HG02885 (cell line): ENCODE measurements around the gene GSE1.

Source experiments
- ATAC-seq: cut with Tn5 transposase; IDR thresholded peaks from one replicate; pipeline ENCODE4 v1.9.1; 2021; ENCODE audit warnings: mild to moderate bottlenecking; ENCODE audit not compliant: unreplicated experiment, poor library complexity

GSE1 gene

GRCh38 chr16:85655216-85656129, 42.4 kb downstream of the GSE1 start:
- ATAC-seq, result no peak

GRCh38 chr16:85656351-85657266, 43.5 kb downstream of the GSE1 start:
- ATAC-seq, result no peak

DNA sequence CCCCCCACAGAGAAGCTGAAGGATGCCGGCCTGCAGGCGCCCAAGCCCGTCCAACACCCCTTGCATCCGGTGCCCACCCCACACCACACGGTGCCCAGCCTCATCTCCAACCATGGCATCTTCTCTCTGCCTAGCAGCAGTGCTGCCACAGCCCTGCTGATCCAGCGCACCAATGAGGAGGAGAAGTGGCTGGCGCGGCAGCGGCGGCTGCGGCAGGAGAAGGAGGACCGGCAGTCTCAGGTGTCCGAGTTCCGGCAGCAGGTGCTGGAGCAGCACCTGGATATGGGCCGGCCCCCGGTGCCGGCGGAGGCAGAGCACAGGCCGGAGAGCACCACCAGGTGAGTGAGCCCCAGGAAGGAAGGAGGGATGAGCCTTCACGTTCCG, 44.1 kb downstream of the GSE1 start:
- ATAC-seq, result no peak

DNA sequence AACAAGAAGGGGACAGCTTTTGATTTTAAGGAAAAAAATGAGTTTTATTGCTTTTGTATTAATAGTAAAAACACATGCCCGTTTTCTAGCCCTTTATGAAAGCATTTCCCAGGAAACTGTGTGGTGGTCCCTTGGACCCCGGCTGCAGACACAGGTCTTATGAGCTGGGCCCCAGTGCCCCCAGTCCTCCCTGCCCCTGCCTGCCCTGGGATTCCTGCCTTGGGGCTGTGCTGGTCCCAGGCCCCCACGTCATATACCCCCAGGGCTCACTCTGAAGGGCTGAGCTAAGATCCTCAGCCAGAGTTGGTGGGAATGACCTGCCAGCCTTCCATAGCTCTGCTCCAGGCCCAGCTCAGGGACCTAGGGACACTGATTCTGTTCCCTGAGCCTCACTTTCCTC, 44.9 kb downstream of the GSE1 start:
- no peak for ATAC-seq

GRCh38 chr16:85658504-85659326, 45.6 kb downstream of the GSE1 start:
- no peak for ATAC-seq

- ATAC-seq, result no peak
These were observed 46.2 kb downstream of the GSE1 start for GRCh38 chr16:85659336-85659735.

DNA sequence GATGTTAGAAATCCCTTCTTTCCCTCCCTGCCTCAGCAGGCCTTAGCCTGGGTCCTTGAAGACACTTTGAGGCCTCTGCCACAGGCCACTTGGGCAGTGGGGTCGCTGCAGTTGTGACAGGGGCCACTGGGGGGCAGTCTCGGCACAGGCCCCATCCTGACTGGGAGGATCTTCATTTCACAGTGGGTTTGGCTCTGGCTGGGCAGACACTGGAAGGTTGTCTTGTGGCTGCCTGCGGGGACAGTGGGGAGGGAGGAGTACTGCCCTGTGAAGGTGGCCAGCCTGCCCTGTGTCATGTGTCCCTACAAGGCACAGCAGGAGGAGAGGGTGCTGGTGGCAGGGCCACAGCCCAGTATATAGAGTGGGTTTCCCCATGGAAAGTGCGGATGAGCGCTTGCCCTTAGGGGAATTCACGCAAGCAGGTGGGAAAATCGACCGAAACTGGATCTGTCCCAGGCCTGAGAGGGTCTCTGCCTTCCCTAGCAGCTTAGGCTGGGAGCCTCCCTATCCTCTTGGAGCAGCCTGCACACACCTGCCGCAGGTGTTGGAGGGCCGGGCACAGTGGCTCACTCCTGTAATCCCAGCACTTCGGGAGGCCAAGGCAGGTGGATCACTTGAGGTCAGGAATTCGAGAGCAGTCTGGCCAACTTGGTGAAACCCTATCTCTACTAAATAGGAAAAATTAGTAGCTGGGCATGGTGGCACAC, 46.8 kb downstream of the GSE1 start:
- ATAC-seq, result no peak

GRCh38 chr16:85660843-85661739, 48.0 kb downstream of the GSE1 start:
- no peak for ATAC-seq

DNA sequence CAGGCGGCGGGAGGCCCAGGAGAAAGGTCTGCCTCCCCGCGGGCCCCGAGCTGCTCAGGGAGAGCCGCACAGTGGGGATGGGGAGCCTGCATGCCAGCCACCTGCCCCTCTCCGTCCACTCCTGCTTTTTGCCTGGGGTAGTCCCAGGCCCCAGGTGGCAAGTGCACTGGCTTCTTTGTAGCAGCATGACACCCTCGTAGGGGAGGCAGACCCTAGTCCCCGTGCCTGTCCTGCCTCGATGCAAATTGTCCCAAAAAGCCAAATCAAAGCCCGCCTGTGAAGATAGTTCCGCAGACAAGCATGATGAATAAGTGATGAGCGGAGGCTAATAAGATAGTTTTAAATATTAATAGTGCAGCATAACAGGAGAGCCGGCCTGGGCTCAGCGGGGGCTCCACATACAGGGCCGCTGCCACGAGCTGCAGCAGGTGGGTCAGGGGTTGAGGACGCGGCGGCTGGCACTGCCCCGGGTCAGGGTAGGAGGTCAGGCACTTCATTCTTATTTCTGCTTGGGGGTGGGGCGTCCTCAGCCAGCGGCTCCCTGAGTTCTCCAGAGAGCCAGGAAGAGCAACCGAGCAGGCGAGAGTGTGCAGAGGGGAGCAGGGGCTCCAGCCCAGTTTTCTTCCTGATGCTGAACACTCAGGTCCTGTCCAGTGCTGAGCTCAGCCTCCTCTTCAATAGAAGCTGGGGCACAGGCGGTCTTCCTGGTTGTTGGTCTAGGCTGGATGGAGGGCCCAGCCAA, 48.8 kb downstream of the GSE1 start:
- ATAC-seq, result no peak

GRCh38 chr16:85662482-85662812, 49.3 kb downstream of the GSE1 start:
- no peak for ATAC-seq

GRCh38 chr16:85662976-85663830, 50.1 kb downstream of the GSE1 start:
- no peak for ATAC-seq

GRCh38 chr16:85663891-85664321, 50.8 kb downstream of the GSE1 start:
- no peak for ATAC-seq

- ATAC-seq, result no peak
These were observed 51.7 kb downstream of the GSE1 start for GRCh38 chr16:85664580-85665372.

GRCh38 chr16:85665373-85665740, 52.2 kb downstream of the GSE1 start:
- no peak for ATAC-seq

DNA sequence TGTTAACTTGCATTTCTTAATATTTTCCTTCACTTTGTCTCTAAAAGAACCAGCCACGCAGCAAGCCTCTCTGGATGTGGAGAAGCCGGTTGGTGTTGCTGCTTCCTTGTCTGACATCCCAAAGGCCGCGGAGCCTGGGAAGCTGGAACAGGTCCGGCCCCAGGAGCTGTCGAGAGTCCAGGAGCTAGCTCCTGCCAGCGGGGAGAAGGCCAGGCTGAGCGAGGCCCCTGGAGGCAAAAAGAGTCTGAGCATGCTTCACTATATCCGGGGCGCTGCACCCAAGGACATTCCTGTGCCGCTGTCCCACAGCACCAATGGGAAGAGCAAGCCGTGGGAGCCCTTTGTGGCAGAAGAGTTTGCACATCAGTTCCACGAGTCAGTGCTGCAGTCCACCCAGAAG, 52.8 kb downstream of the GSE1 start:
- ATAC-seq, result no peak

DNA sequence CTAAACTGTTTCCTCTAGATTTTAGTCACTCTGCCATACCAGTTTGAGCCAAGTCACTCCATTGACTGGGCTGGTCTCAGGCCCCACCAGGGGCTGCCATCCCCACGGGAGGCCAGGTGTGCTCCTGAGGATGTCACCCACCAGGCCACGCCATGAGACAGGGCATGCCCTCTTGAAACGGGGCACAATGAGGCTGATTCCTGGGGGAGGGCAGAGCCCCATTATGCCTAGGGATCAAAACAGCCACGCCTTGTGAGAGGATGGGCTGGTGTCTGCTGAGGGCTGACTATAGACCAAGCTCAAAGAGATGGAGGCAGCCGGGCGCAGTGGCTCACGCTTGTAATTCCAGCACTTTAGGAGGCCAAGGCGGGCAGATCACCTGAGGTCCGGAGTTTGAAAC, 54.1 kb downstream of the GSE1 start:
- ATAC-seq, result no peak
